ENCODE results near the gene FIBIN. TPM values are rescaled to one million over a fixed set of nuclear protein-coding genes. Genes with fewer than 3 reads are reported as not detected.

The FIBIN gene
- total and polyA plus RNA-seq, 2 experiments from 2014 or later = 36.5 to 36.7 TPM

- H3K79me2 ChIP-seq = no peaks in the 10 kb centered on the region
- no peak for TF ChIP-seq CTCF (IDR thresholded peaks at IDR 0.05; ENCODE audit: poor library complexity)
- no peak for TF ChIP-seq EZH2phosphoT487 (IDR thresholded peaks at IDR 0.05; ENCODE audit: low read depth, severe bottlenecking, unreplicated experiment)
- no peak for TF ChIP-seq EZH2 (IDR thresholded peaks at IDR 0.05; ENCODE audit: borderline replicate concordance)
- WGBS (ENCODE audit: low lambda C conversion rate, missing lambda C conversion rate) = 93% methylated on average over 2 of the region's 2 CpGs
- peaks cover 5% of the 10 kb centered on the region for H3K4me1 ChIP-seq (ENCODE audit: insufficient read depth)
- DNase-seq (ENCODE audit: low spot score) = no peak
- H3K9me2 ChIP-seq (replicated peaks; ENCODE audit: insufficient read depth) = no peaks in the 10 kb centered on the region
- H2AFZ ChIP-seq = no peak overlapping the region
- H3K36me3 ChIP-seq (replicated peaks; ENCODE audit: insufficient read depth, low read depth) = no peaks in the 10 kb centered on the region
- H4K20me1 ChIP-seq (ENCODE audit: insufficient read depth, poor library complexity, severe bottlenecking) = no peaks in the 10 kb centered on the region
- H3K4me3 ChIP-seq = no peak overlapping the region
- H3K27me3 ChIP-seq = no peaks in the 10 kb centered on the region
- no peak overlapping the region for H3K27ac ChIP-seq
- no peaks in the 10 kb centered on the region for H3K9me3 ChIP-seq (ENCODE audit: low read depth)
- no peak overlapping the region for H3K4me2 ChIP-seq
Measured at GRCh38 chr11:26949846-26950245, 44.1 kb upstream of the FIBIN start.

GRCh38 chr11:26950260-26950719 lies 43.6 kb upstream of the FIBIN start:
- H3K27ac ChIP-seq = no peak overlapping the region
- no peaks in the 10 kb centered on the region for H3K79me2 ChIP-seq
- H4K20me1 ChIP-seq (ENCODE audit: insufficient read depth, poor library complexity, severe bottlenecking) = no peaks in the 10 kb centered on the region
- WGBS (ENCODE audit: low lambda C conversion rate, missing lambda C conversion rate) = 94% methylated on average over 5 of the region's 5 CpGs
- no peak overlapping the region for H3K4me2 ChIP-seq
- H3K9me2 ChIP-seq (replicated peaks; ENCODE audit: insufficient read depth) = no peaks in the 10 kb centered on the region
- no peak overlapping the region for H3K4me3 ChIP-seq
- no peaks in the 10 kb centered on the region for H3K27me3 ChIP-seq
- H3K9me3 ChIP-seq (ENCODE audit: low read depth) = no peaks in the 10 kb centered on the region
- H3K36me3 ChIP-seq (replicated peaks; ENCODE audit: insufficient read depth, low read depth) = no peaks in the 10 kb centered on the region
- H2AFZ ChIP-seq = no peak overlapping the region
- peaks cover 5% of the 10 kb centered on the region for H3K4me1 ChIP-seq (ENCODE audit: insufficient read depth)
- no peak for TF ChIP-seq EZH2phosphoT487 (IDR thresholded peaks at IDR 0.05; ENCODE audit: low read depth, severe bottlenecking, unreplicated experiment)
- no peak for TF ChIP-seq CTCF (IDR thresholded peaks at IDR 0.05; ENCODE audit: poor library complexity)
- no peak for TF ChIP-seq EZH2 (IDR thresholded peaks at IDR 0.05; ENCODE audit: borderline replicate concordance)
- no peak for DNase-seq (ENCODE audit: low spot score)

DNA sequence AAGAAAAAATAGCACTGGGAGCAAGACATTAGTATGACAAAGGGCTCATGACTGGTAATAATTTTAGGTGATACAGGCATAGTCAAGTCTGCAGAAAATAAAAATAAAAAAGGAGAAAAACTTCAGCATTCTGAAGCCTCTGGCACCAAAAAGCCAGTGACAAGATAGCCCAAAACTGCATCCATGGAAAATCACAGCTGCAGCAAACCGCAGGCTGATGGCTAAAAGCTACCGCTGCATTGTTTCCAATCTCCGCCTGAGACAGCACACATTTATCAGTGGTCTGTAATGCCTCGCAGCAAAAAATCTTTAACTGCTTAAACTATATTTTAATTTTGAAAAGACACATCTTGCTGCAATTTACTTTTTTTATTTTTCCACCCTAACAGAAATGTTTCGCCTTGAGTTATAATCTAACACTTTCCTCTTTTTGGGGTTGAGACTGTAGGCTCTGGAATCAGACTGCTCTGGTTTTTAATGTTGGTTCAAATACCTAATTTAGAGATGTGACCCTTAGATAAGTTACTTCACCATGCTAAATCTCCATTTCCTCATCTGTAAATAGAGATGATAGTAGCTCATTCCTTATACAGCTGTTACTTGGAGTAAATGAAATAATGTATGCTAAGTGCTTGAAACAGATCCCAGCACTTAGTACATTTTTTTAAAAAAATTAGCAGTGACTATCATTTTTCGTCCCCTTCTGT lies 42.0 kb upstream of the FIBIN start:
- Histone ChIP-seq H3K9me2 (replicated peaks; ENCODE audit: insufficient read depth) (no peaks in the 10 kb centered on the region), H2AFZ (no peak overlapping the region), H3K4me2 (no peak overlapping the region), H3K27ac (peak overlapping the region; percentile 7), H3K4me3 (no peak overlapping the region), H3K9me3 (ENCODE audit: low read depth) (no peaks in the 10 kb centered on the region), H3K27me3 (no peaks in the 10 kb centered on the region), H3K4me1 (ENCODE audit: insufficient read depth) (peaks cover 5% of the 10 kb centered on the region), H3K79me2 (no peaks in the 10 kb centered on the region), H4K20me1 (ENCODE audit: insufficient read depth, poor library complexity, severe bottlenecking) (no peaks in the 10 kb centered on the region), H3K36me3 (replicated peaks; ENCODE audit: insufficient read depth, low read depth) (no peaks in the 10 kb centered on the region)
- DNase-seq (ENCODE audit: low spot score) = no peak
- 63% methylated on average over 6 of the region's 6 CpGs for WGBS (ENCODE audit: low lambda C conversion rate, missing lambda C conversion rate)
- no peak for TF ChIP-seq CTCF (IDR thresholded peaks at IDR 0.05; ENCODE audit: poor library complexity)
- TF ChIP-seq EZH2phosphoT487 (IDR thresholded peaks at IDR 0.05; ENCODE audit: low read depth, severe bottlenecking, unreplicated experiment) = no peak
- TF ChIP-seq EZH2 (IDR thresholded peaks at IDR 0.05; ENCODE audit: borderline replicate concordance) = no peak

Data from hepatocyte (in vitro differentiated cells).